GM18517 (cell line): Measurements from ENCODE around the gene TOMM70.
"Not testable (repeated sequence)": the region's sequence is repeated elsewhere in the genome, so short reads cannot be mapped to it uniquely, and the experiment has no call there.

Experiments
- ATAC-seq: cut with Tn5 transposase; IDR thresholded peaks from one replicate; pipeline ENCODE4 v1.9.1; 2021; ENCODE audit warnings: mild to moderate bottlenecking, moderate library complexity; ENCODE audit not compliant: unreplicated experiment

TOMM70 gene

DNA sequence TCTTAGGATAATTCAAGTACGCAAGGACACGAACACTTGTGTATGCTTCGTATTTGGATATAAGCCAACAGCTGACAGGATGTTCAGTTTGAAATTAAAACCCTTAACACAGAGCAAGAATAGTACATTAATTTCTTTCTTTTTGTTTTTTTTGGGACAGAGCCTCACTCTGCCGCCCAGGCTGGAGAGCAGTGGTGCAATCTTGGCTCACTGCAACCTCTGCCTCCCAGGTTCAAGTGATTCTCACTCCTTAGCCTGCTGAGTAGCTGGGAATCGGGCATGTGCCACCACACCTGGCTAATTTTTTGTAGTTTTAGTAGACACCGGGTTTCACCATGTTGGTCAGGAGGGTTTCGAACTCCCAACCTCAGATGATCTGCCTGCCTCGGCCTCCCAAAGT is 32.4 kb downstream of the TOMM70 start:
- no peak for ATAC-seq

DNA sequence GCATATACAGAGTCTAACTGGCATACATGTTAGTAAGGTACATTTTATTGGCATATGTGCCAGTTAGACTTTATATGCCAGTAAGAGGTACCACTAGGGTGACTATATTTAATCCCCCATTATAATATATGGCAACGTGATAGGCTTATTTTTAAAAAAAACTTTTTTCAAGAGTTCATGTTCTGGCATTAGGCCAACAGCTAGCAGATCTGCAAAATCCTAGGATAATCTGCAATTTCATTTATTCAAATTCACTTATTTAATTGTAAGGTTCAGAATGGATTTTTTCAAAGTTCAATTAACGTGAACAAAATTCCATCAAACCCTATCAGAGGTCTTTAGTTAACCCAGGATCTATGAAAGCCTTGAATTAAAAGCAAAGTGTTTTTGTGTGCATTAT is 34.5 kb downstream of the TOMM70 start:
- no peak for ATAC-seq

DNA sequence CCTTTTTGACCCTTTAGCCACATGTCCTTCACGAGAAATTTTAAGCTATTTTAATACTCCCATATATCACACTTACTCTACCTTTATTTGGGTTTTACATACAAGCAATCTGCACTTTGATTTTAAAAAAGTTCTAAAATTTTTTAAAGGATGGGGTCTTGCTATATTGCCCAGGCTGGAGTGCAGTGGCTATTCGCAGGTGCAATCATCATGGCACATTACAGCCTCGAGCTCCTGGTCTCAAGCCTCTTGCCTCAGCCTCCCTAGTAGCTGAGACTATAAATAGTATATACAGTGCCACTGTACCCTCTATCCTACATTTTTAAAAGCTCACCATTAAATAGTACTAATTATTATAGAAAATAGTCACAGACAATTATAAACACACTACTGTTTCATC is 36.5 kb downstream of the TOMM70 start:
- ATAC-seq, result no peak

DNA sequence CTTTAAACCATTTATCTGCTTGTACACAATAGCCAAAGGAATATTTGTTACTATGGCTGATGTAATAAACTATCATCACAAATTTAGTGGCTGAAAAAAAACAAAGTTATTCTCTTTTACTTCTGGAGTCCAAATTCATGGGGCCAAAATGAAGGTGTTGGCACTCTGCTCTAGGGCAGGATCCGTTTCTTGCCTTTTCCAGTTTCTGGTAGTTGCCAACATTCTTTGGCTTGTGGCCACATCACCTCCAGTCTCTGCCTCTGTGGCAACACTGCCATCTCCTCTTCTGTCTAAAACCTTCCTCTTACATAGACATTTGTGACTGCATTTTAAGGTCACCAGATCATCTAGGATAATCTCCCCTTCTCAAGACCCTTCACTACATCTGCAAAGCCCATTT is 39.0 kb downstream of the TOMM70 start:
- ATAC-seq, result no peak

DNA sequence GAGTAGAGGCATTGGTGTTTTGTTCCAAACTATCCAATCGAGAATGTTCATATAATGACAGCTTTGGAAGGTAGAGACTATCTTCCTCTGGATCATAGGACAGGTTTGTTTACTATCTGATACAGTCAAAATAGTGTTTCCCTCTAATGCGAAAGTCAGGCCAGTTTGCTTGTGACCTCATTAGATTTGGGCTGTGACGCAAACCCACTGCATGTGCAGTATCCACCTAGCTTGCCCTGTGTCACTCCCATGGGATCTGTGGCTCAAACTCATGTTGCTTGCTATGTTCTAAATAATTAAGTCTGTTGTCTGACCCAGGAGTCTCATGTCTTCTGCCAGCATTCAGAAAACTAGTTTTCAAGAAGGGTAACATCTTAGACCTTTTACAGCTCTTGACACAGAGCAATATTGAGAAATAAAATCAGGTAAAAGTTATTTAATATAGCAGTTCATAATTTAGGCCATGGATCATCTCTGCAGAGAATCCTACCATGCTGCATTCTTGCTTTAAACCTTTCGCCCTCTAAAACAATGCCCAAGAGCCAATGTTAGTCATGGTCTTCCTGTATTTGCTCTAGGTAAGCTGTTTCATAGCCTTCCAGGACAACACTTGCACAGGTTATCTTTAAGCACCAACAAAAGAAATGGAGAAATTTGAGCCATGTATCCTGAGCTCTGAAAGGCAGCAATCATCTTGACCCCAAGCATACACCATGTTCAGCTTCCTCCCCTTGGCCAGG is 40.0 kb downstream of the TOMM70 start:
- no peak for ATAC-seq

DNA sequence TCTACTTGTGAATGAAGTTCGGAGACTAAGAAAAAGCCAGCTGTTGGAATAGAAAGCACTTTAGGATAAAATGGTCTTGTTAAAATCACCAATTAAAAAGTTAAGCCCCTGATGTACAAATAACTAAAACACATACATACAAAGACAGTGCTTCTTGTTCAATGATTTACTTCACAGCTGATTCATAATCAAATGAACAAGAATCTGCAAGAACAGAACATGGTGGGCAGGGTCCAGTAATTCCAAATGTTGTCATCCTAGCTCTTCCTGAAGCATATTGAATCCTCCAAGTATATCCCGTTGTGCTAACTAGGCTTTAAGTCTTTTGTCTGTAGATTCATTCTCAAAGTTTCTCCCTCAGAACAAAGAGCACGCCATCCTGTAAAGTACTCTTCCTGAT is 41.9 kb downstream of the TOMM70 start:
- ATAC-seq, result no peak

DNA sequence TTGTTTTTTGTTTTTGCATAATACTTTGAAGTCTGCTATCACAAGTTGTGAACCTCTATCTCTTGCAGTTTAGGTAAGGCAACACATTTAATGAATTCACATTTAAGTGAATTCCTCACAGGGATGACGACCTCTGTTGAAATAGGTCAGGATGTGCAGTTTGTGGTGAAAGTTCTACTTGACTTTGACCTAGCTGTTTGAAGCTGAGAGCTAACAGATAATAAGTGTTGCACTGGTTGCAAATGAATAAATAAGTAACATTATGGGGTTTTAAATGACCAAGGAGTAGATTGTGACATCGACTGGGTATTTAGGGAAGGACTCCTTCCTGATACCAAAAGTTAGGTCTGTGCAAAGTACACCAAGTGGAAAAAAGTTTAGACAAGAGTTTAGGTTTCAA is 42.5 kb downstream of the TOMM70 start:
- ATAC-seq, result no peak

DNA sequence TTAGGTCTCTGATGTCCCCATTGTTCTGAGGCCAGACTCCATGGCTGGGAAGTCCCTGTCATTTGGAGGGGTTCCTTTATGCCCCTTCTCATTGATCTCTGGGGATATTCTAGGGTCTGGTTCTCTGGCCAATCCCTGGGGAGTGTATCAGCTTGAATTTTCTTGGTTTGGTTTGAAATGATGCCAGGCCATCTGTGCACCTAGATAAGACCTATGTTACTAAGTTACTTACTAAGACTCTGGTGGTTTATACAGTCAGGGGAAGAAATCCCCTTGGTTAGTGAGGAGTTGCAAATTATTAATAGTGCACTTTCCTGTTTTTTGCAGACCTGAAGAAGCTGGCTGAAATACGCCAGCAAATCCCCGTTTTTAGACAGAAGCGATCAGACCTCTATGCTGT is 46.0 kb downstream of the TOMM70 start:
- ATAC-seq, result no peak

DNA sequence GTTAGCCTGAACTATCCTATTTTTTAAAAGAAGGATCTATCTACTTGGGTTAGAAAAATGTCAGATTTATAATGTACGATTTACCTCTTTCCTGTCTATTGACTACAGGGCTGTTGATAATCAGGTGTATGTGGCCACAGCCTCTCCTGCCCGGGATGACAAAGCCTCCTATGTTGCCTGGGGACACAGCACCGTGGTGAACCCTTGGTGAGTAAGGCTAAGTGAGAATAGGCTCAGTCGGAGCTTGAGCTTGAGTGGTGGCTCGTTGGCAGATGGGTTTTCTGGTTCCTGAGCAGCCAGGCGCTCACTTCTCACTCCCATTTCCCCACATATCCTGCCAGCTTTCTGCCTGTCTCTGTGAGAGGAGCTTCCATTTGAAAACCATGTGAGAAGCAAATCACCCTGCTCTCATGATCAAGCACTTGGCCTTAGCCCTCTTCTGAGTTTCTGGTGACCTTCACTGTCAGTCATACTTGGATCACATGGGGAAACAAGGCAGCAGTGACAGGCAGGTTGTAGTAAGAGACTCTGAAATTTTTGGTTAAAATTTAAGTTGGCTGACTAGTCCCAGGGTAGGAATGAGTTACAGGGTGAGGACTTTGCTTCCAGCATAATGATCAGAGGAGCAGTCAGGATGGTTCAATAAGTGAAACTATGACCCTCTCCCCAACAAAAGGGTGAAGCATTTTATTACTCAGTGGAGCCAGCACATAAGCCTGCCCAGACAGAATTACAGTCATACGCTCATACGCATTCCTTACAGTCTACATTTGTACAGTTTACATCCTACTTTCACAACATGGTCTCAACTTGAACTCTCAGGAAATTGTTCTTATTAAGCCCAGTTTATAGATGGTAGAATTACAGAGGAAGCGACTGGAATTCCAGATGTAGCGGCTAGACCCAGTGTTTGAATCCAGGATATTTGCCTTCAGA is 48.3 kb downstream of the TOMM70 start:
- ATAC-seq, result no peak

DNA sequence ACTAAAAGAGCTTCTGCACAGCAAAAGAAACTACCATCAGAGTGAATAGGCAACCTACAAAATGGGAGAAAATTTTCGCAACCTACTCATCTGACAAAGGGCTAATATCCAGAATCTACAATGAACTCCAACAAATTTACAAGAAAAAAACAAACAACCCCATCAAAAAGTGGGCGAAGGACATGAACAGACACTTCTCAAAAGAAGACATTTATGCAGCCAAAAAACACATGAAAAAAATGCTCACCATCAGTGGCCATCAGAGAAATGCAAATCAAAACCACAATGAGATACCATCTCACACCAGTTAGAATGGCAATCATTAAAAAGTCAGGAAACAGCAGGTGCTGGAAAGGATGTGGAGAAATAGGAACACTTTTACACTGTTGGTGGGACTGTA is 49.1 kb downstream of the TOMM70 start:
- not testable (repeated sequence) for ATAC-seq

DNA sequence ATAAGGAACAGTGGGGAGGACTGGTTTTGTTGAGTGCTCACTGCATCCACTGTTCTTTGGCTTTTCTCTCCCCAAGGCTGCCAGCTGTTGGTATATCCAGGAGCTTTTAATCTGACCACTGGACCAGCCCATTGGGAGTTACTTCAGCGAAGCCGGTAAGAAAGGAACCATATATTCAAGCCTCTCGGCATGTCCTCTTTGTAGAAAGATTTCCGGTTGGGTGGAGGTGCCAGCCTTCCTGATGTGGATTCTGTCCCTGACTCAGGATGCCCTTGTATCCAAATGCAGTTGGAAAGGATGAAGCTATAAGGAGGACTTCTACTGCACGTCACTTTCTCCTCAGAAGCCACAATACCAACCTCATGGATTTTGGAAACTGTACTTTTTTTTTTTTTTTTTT is 52.2 kb downstream of the TOMM70 start:
- no peak for ATAC-seq

DNA sequence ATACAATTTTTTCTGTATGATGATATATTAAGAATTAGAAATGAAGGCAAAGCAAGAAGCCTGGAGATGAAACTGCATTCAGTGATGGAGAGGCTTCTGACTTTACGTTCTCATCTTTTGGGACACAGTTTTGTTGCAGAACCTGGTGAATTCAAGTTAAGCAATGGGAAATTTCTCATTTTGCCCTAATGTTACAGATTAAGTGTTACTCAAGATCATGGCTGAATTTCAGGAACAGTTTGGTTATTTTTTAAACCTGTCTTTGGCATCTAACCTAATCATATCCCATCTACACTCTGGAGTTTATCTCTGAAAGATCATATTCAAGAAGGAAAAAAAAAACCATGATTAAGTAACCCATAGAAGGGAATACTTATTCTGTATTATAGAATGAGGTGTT is 60.4 kb downstream of the TOMM70 start:
- ATAC-seq, result no peak

DNA sequence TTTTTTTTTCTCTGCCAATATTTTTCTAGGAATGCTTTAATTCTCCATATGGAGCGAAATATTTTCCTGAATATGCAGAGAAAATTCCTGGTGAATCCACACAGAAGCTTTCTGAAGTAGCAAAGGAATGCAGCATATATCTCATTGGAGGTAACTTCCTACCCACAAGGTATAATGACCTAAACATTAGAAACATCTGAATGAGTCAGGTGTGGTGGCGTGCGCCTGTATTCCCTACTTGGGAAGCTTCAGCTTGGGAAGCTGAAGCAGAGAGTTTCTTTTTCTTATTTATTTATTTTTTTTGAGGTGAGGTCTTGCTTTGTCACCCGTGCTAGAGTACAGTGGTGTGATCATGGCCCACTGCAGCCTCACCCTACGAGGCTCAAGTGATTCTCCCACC is 61.1 kb downstream of the TOMM70 start:
- no peak for ATAC-seq

DNA sequence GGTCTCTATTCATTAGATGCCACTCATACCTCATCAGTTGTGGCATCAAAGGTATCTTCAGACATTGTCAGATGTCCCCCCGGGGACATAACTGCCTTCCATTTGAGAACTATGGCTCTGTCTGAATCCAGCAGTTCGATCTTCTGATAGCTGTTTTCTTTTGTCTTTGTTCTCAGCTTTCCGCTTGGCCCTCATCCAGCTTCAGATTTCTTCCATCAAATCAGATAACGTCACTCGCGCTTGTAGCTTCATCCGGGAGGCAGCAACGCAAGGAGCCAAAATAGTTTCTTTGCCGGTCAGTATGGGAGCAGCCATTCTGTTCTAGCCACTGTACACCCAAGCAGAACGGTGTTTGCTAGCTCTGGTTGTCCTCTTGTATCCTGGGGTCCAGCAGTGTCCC is 62.0 kb downstream of the TOMM70 start:
- no peak for ATAC-seq

DNA sequence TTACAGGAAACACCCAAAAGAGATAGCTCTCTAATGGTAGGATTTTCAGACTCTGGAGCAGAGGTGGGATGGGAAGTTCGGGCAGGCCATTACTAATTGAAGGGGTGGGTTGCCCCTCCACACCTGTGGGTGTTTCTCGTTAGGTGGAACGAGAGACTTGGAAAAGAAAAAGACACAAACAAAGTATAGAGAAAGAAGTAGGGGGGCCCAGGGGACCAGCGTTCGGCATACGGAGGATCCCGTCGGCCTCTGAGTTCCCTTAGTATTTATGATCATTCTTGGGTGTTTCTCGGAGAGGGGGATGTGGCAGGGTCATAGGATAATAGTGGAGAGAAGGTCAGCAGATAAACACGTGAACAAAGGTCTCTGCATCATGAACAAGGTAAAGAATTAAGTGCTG is 64.7 kb downstream of the TOMM70 start:
- not testable (repeated sequence) for ATAC-seq

DNA sequence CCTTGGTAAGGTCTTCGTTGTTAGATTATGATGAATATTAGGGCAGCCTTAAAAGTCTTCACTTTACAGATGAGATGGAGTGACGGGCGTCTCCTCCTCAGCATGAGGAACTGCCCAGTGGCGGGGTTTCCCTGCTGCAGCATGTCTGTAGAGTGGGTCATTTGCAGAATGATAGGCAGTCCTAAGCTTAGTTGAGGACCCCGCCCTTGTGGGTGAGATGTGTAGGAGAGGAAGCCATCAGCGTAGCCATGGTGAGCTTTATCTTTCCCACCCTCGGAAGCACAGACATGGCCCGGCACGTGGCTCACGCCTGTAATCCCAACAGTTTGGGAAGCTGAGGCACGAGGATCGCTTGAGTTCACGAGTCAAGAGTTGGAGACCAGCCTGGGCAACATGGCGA is 65.5 kb downstream of the TOMM70 start:
- peak; percentile 46 for ATAC-seq

DNA sequence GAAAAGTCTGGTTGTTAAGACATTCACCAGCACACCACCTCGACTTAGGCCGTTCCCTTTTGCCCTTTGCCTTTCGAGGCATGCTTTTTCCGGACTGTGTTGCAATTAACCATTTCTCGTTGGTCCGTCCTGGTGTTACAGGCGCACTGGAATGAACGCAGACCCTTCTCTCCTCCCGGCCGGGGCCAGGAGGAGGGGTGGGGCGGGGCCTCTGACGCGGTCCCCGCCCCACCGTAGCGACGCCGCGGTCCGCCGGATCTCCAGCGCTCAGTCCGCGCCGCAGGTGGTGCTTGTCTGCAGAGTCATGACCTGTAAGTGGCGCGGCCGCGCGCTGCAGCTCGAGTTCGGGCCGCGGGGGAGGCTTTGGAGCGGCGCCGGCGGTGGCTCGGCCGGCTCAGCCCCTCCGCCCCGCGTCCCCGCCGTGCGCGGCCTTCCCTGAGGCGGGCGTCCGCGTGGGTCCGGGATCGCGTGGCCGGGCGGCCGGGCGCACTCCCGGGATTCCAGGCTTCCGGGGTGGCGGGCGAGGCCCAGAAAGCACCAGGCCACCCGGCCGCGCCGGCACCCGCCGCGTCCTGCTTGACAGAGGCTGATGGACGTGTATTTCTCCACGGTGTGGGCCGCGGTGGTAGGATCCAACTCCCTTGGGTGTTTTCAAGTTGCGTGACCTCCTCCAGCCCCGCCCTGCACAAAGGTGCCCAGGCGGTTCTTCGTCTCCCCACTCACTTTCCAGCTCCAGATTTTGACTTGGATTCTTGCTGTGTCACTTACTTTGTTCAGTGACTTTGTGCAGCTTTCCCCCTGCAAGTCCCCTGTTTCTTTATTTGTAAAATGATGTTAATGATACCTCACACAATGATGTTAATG is 66.2 kb downstream of the TOMM70 start, which contains the start of gene NIT2:
Gene NIT2 (plus strand): TSS at position 270 of the 864 bp plus-strand sequence. CDS start 35 bp downstream, at position 305.
- peak; percentile 93 for ATAC-seq

DNA sequence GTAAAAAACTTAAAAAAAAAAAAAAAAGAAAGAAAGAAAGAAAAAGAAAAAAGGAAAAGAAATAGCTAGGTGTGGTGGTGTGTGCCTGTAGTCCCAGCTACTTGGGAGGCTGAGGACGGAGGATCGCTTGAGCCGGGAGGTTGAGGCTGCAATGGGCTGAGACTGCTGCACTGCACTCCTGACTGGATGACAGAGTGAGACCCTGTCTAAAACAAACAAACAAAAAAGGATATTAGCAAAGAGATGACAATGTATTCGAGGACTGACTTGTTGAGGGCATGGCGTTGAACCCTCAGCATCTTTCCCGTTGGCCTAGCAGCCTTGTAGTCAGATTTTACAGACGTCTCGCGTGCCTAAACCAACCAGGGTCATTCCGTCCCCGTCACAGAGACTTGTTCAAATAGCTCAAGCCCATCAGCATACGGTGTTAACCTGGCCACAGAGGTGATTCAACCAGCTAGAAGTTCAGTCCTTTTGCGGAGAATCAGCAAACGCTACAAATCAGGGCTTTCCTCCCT is 66.9 kb downstream of the TOMM70 start:
- peak; percentile 16 for ATAC-seq

DNA sequence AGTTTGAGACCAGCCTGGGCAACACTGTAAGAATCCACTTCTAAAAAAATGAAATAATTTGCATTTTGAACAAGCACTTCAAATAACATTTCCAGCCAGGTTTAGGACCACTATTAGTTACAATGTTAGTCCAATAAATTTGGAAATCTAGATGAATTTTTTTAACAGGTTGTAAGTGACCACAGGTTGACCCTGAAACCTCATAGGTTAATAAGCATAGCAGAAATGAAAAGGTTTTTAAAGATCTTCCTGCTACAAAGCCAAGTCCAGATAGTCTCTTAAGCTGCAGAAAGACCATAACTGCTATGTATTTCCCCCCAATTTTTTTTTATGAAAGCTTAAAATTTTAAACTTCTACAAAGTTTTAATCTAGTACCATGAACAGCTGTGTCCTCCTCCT is 67.8 kb downstream of the TOMM70 start:
- no peak for ATAC-seq

DNA sequence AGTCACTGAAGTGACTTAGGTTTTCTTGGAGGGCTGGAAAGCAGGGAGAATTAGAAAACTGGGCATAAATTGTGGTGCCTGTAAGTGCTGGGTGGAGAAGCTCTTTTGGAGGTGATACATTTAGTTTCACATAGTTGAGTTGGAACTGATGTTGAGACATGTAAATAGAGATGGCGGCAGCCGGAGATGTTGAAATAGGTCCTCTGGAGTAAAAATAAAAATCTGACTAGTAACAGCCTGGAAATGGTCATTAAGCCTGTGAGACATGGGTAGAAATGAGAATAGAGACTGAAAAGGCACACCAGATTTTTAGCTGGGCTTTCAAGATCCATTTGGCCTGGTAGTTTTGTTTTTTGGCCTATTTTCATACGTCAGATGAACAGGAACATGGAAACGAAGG is 69.2 kb downstream of the TOMM70 start:
- no peak for ATAC-seq

DNA sequence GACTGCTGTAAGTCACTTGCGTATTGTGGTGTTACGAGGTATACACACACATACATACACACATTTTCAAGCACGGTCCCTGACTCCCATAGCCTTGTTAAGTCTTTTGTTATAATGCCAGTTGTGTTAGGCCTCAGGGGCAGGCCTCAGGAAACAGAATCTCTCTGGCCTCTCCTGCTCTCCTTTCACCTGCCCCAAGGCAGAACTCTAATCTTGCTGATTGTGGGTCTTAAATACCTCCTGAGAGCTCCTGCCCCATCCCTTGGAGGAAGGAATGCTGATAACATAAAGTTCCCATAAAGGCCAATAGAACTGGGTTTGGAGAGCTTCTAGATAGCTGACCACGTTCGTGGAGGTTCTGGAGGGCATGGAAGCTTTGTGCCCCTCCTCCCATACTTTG is 70.2 kb downstream of the TOMM70 start:
- ATAC-seq, result no peak
